ENCODE data around the gene FAM78A.
"Not testable (repeated sequence)": the region's sequence is repeated elsewhere in the genome, so short reads cannot be mapped to it uniquely, and the experiment has no call there.

The FAM78A gene

DNA sequence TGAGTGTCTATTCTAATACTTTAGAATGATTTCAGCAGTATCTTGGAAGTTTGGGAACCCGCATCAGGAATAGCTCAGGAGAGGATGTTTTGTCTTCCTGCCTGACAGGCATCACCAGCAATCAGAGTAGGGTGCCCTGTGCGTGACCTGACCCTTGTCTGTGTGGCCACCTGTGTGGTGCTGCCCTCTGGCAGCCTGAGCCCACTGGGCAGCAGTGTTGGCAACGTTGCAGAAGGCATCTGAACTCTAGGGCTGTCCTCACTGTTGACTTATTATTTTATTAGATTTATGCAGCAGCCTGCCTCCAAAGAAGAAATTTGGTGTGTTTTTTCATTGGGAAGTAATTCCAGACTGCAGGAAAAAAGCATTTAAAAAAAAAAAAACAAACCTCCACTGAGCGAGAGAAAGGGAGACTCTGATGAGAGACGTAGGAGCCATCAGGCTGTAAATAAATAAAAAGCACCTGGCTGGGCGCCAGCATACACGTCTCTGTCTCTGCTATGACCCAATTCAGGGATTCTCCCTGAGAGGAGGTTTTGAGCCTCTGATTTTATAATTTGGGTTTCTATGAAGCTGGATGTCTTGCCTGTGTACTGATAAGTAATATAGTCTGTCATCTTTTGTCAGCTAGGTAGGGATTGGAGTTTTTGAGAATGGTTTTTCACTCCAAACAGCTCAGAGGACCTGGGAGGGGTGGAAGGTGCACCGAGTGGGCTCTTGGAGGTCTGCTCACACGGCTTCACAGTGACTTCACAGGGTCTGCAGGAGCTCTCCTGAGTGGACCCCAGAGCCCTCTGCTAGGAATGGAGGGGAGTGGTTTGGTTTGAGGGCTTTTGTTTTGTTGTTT is 49.0 kb downstream of the FAM78A start:
- Histone ChIP-seq H3K4me3 (ENCODE audit: low read length) (no peak overlapping the region), H3K36me3 (ENCODE audit: control insufficient read depth, low read depth, low read length) (peaks cover 14% of the 10 kb centered on the region), H3K9me3 (ENCODE audit: control insufficient read depth, low read depth, low read length) (no peaks in the 10 kb centered on the region), H3K9ac (ENCODE audit: low read length) (no peak overlapping the region), H3K27ac (ENCODE audit: low read length) (no peak overlapping the region), H3K27me3 (ENCODE audit: control insufficient read depth, insufficient read depth, low read length) (no peaks in the 10 kb centered on the region), H3K4me1 (ENCODE audit: control insufficient read depth, low read depth, low read length) (peaks cover 19% of the 10 kb centered on the region)

DNA sequence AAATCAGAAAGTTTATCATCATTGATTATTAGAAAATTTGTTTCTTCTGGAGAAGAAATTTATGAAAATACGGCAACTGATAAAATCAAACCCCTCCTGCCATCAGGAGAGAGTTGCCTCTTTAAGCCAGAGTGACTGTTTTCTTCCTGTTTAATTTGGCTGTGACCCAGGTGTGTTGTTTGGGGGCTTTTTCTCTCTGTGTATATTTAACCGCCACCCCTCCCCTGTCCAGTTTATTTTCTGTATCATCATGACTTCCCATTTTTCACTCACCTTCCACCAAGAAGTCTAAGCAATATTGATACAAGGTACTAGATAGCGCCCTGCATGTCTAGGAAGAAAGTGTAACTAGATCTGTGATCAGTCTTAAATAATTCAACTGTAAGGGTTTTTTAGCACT is 50.1 kb downstream of the FAM78A start:
- Histone ChIP-seq H3K27ac (ENCODE audit: low read length) (no peak overlapping the region), H3K9ac (ENCODE audit: low read length) (no peak overlapping the region), H3K9me3 (ENCODE audit: control insufficient read depth, low read depth, low read length) (no peaks in the 10 kb centered on the region), H3K4me3 (ENCODE audit: low read length) (no peak overlapping the region), H3K4me1 (ENCODE audit: control insufficient read depth, low read depth, low read length) (peaks cover 19% of the 10 kb centered on the region), H3K36me3 (ENCODE audit: control insufficient read depth, low read depth, low read length) (peaks cover 4% of the 10 kb centered on the region), H3K27me3 (ENCODE audit: control insufficient read depth, insufficient read depth, low read length) (no peaks in the 10 kb centered on the region)

- H3K4me3 ChIP-seq (ENCODE audit: low read length), result no peak overlapping the region
- H3K9me3 ChIP-seq (ENCODE audit: control insufficient read depth, low read depth, low read length), result no peaks in the 10 kb centered on the region
- peaks cover 17% of the 10 kb centered on the region for H3K4me1 ChIP-seq (ENCODE audit: control insufficient read depth, low read depth, low read length)
- no peak overlapping the region for H3K27ac ChIP-seq (ENCODE audit: low read length)
- no peak overlapping the region for H3K9ac ChIP-seq (ENCODE audit: low read length)
- H3K36me3 ChIP-seq (ENCODE audit: control insufficient read depth, low read depth, low read length), result peaks cover 4% of the 10 kb centered on the region
- no peaks in the 10 kb centered on the region for H3K27me3 ChIP-seq (ENCODE audit: control insufficient read depth, insufficient read depth, low read length)
Measured at GRCh38 chr9:131222460-131222859, 53.9 kb downstream of the FAM78A start.

GRCh38 chr9:131220485-131220884 is 55.8 kb downstream of the FAM78A start:
- H3K9me3 ChIP-seq (ENCODE audit: control insufficient read depth, low read depth, low read length), result no peaks in the 10 kb centered on the region
- no peak overlapping the region for H3K9ac ChIP-seq (ENCODE audit: low read length)
- H3K36me3 ChIP-seq (ENCODE audit: control insufficient read depth, low read depth, low read length), result peaks cover 4% of the 10 kb centered on the region
- H3K4me1 ChIP-seq (ENCODE audit: control insufficient read depth, low read depth, low read length), result peaks cover 15% of the 10 kb centered on the region
- no peak overlapping the region for H3K4me3 ChIP-seq (ENCODE audit: low read length)
- H3K27ac ChIP-seq (ENCODE audit: low read length), result no peak overlapping the region
- H3K27me3 ChIP-seq (ENCODE audit: control insufficient read depth, insufficient read depth, low read length), result no peaks in the 10 kb centered on the region

GRCh38 chr9:131218370-131218769 is 57.9 kb downstream of the FAM78A start:
- Histone ChIP-seq H3K9me3 (ENCODE audit: control insufficient read depth, low read depth, low read length) (no peaks in the 10 kb centered on the region), H3K4me1 (ENCODE audit: control insufficient read depth, low read depth, low read length) (peaks cover 15% of the 10 kb centered on the region), H3K4me3 (ENCODE audit: low read length) (no peak overlapping the region), H3K27ac (ENCODE audit: low read length) (no peak overlapping the region), H3K36me3 (ENCODE audit: control insufficient read depth, low read depth, low read length) (no peaks in the 10 kb centered on the region), H3K27me3 (ENCODE audit: control insufficient read depth, insufficient read depth, low read length) (no peaks in the 10 kb centered on the region), H3K9ac (ENCODE audit: low read length) (no peak overlapping the region)

- Histone ChIP-seq H3K4me1 (ENCODE audit: control insufficient read depth, low read depth, low read length) (peaks cover 15% of the 10 kb centered on the region), H3K27me3 (ENCODE audit: control insufficient read depth, insufficient read depth, low read length) (no peaks in the 10 kb centered on the region), H3K9ac (ENCODE audit: low read length) (no peak overlapping the region), H3K4me3 (ENCODE audit: low read length) (no peak overlapping the region), H3K27ac (ENCODE audit: low read length) (no peak overlapping the region), H3K36me3 (ENCODE audit: control insufficient read depth, low read depth, low read length) (no peaks in the 10 kb centered on the region), H3K9me3 (ENCODE audit: control insufficient read depth, low read depth, low read length) (no peaks in the 10 kb centered on the region)
Measured at GRCh38 chr9:131217331-131218031, 58.8 kb downstream of the FAM78A start.

DNA sequence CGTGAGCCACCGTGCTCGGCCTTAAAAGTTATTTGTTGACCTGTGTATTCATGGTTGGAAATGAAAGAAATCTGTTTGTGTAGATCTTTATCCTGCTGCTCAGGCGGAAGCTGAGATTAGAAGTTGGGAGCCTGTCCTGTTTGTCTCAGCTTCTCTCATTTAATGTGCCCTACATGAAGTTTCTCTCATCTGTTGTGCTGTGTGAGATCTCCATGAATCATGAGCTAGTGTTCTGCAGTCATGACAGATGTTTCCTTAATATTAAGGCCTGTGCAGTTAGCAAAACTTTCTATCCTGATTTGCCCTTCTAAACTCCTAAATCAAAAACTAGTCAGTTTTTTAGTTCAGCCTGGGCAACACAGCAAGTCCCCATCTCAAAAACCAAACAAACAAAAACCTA is 59.5 kb downstream of the FAM78A start:
- H3K27me3 ChIP-seq (ENCODE audit: control insufficient read depth, insufficient read depth, low read length), result no peaks in the 10 kb centered on the region
- H3K9me3 ChIP-seq (ENCODE audit: control insufficient read depth, low read depth, low read length), result no peaks in the 10 kb centered on the region
- no peak overlapping the region for H3K27ac ChIP-seq (ENCODE audit: low read length)
- H3K9ac ChIP-seq (ENCODE audit: low read length), result no peak overlapping the region
- no peaks in the 10 kb centered on the region for H3K36me3 ChIP-seq (ENCODE audit: control insufficient read depth, low read depth, low read length)
- H3K4me3 ChIP-seq (ENCODE audit: low read length), result no peak overlapping the region
- peaks cover 15% of the 10 kb centered on the region for H3K4me1 ChIP-seq (ENCODE audit: control insufficient read depth, low read depth, low read length)

DNA sequence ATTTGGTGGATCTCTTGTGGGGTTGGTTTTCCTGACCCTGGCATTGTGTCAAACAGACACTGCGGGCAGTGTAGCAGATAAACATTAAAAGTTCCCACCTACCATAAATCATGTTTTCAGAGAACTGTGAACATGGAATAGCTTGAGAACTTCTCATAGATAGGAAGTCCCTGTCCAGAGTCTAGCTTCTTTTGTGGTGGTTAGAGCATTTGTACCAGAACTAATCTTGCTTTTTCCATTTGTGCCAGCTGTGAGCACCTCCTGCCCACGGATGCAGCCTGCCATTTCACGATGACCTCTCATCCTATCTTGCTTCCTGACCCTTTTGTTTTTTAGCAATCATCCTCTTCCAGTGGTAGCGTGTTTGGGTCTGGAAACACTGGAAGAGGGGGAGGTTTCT is 61.4 kb downstream of the FAM78A start:
- Histone ChIP-seq H3K27ac (ENCODE audit: low read length) (no peak overlapping the region), H3K4me3 (ENCODE audit: low read length) (no peak overlapping the region), H3K9me3 (ENCODE audit: control insufficient read depth, low read depth, low read length) (no peaks in the 10 kb centered on the region), H3K4me1 (ENCODE audit: control insufficient read depth, low read depth, low read length) (peaks cover 3% of the 10 kb centered on the region), H3K9ac (ENCODE audit: low read length) (no peak overlapping the region), H3K36me3 (ENCODE audit: control insufficient read depth, low read depth, low read length) (no peaks in the 10 kb centered on the region), H3K27me3 (ENCODE audit: control insufficient read depth, insufficient read depth, low read length) (no peaks in the 10 kb centered on the region)

GRCh38 chr9:131214286-131214856 is 61.9 kb downstream of the FAM78A start:
- Histone ChIP-seq H3K27ac (ENCODE audit: low read length) (no peak overlapping the region), H3K9me3 (ENCODE audit: control insufficient read depth, low read depth, low read length) (no peaks in the 10 kb centered on the region), H3K36me3 (ENCODE audit: control insufficient read depth, low read depth, low read length) (no peaks in the 10 kb centered on the region)

GRCh38 chr9:131211920-131212319 is 64.4 kb downstream of the FAM78A start:
- not testable (repeated sequence) for H3K36me3 ChIP-seq (ENCODE audit: control insufficient read depth, low read depth, low read length); H3K9ac ChIP-seq (ENCODE audit: low read length)

More at GRCh38 chr9:131214286-131214856, 61.9 kb downstream of the FAM78A start:
- no peak overlapping the region for H3K4me3 ChIP-seq (ENCODE audit: low read length)
- no peak overlapping the region for H3K9ac ChIP-seq (ENCODE audit: low read length)
- no peaks in the 10 kb centered on the region for H3K4me1 ChIP-seq (ENCODE audit: control insufficient read depth, low read depth, low read length)
- H3K27me3 ChIP-seq (ENCODE audit: control insufficient read depth, insufficient read depth, low read length), result no peaks in the 10 kb centered on the region

More at GRCh38 chr9:131211920-131212319, 64.4 kb downstream of the FAM78A start:
- not testable (repeated sequence) for H3K4me3 ChIP-seq (ENCODE audit: low read length); H3K27me3 ChIP-seq (ENCODE audit: control insufficient read depth, insufficient read depth, low read length); H3K4me1 ChIP-seq (ENCODE audit: control insufficient read depth, low read depth, low read length); H3K9me3 ChIP-seq (ENCODE audit: control insufficient read depth, low read depth, low read length); H3K27ac ChIP-seq (ENCODE audit: low read length)
